HEK293 (cell line): ENCODE measurements around the gene ORAI2.
"Not testable (repeated sequence)": the region's sequence is repeated elsewhere in the genome, so short reads cannot be mapped to it uniquely, and the experiment has no call there.

Source experiments
- CTCF ChIA-PET: fragments of 350-600 bp; formaldehyde crosslinking; extraction: SDS; loops from one replicate; lab custom pipeline; 2021; ENCODE audit warnings: antibody characterized with exemption; lab: Yijun Ruan, JAX
- POLR2A ChIA-PET: fragments of 300-600 bp; formaldehyde crosslinking; extraction: SDS; loops from one replicate; lab custom pipeline; 2020; ENCODE audit warnings: antibody characterized with exemption, inconsistent platforms; lab: Yijun Ruan, JAX
- H3K27ac ChIP-seq: fragments of 200-500 bp; sonication (Bioruptor generic); 2 replicates; pipeline ENCODE4 v1.5.1; 2014; ENCODE audit warnings: low read depth, low read length, control low read depth, inconsistent platforms; ENCODE audit errors: extremely low read depth
- H3K36me3 ChIP-seq, 2 experiments: fragments of 200-500 bp in 1 of 2; sonication (Bioruptor generic) in 1 of 2; 1 replicate in 1 of 2; 2 replicates in 1 of 2; pipeline ENCODE4 v1.5.1; 2014 to 2017; ENCODE audit warnings: inconsistent platforms in 2 of 2, low read length in 2 of 2; ENCODE audit not compliant: control insufficient read depth in 2 of 2, insufficient read depth in 1 of 2
- H3K4me1 ChIP-seq: fragments of 200-500 bp; sonication (Bioruptor generic); 2 replicates; pipeline ENCODE4 v1.5.1; 2014; ENCODE audit warnings: mild to moderate bottlenecking, low read length, inconsistent platforms; ENCODE audit not compliant: control insufficient read depth, insufficient read depth
- H3K4me3 ChIP-seq: 2 replicates; pipeline ENCODE4 v1.5.1; 2011; ENCODE audit warnings: low read depth, mild to moderate bottlenecking, control low read depth, low read length, moderate library complexity
- H3K9me3 ChIP-seq: fragments of 200-500 bp; sonication (Bioruptor generic); 2 replicates; pipeline ENCODE4 v1.5.1; 2014; ENCODE audit warnings: low read depth, low read length, inconsistent platforms; ENCODE audit not compliant: control insufficient read depth, insufficient read depth
- BCL11B ChIP-seq: fragments of 450-650 bp; formaldehyde crosslinking; IDR thresholded peaks from 2 replicates; pipeline ENCODE4 v1.5.1; 2016; ENCODE audit warnings: low read depth, missing biosample characterization, missing genetic modification characterization
- CTCF ChIP-seq: fragments of 450-650 bp; formaldehyde crosslinking; IDR thresholded peaks from 2 replicates; pipeline ENCODE4 v1.5.1; 2016; ENCODE audit warnings: missing biosample characterization, missing genetic modification characterization
- FEZF1 ChIP-seq: fragments of 450-650 bp; formaldehyde crosslinking; IDR thresholded peaks from 2 replicates; pipeline ENCODE4 v1.5.1; 2016; ENCODE audit warnings: missing biosample characterization, missing genetic modification characterization
- YY2 ChIP-seq: fragments of 450-650 bp; formaldehyde crosslinking; IDR thresholded peaks from 2 replicates; pipeline ENCODE4 v1.5.1; 2016; ENCODE audit warnings: missing biosample characterization, missing genetic modification characterization
- ZBTB17 ChIP-seq: fragments of 450-650 bp; formaldehyde crosslinking; IDR thresholded peaks from 2 replicates; pipeline ENCODE4 v1.5.1; 2016; ENCODE audit warnings: missing biosample characterization, missing genetic modification characterization
- ZBTB20 ChIP-seq: fragments of 450-650 bp; formaldehyde crosslinking; IDR thresholded peaks from 2 replicates; pipeline ENCODE4 v1.5.1; 2016; ENCODE audit warnings: missing biosample characterization, missing genetic modification characterization
- ZNF114 ChIP-seq: fragments of 450-650 bp; formaldehyde crosslinking; IDR thresholded peaks from 2 replicates; pipeline ENCODE4 v1.5.0; 2017; ENCODE audit warnings: missing biosample characterization, missing genetic modification characterization
- ZNF146 ChIP-seq: fragments of 450-650 bp; formaldehyde crosslinking; IDR thresholded peaks from 2 replicates; pipeline ENCODE4 v1.5.1; 2016; ENCODE audit warnings: missing biosample characterization, missing genetic modification characterization
- ZNF266 ChIP-seq: fragments of 450-650 bp; formaldehyde crosslinking; IDR thresholded peaks from 2 replicates; pipeline ENCODE4 v1.5.1; 2016; ENCODE audit warnings: missing biosample characterization, missing genetic modification characterization, low read depth
- ZNF354C ChIP-seq: fragments of 450-650 bp; formaldehyde crosslinking; IDR thresholded peaks from 2 replicates; pipeline ENCODE4 v1.5.1; 2016; ENCODE audit warnings: missing biosample characterization, missing genetic modification characterization, low read depth, borderline replicate concordance
- ZNF433 ChIP-seq: fragments of 450-650 bp; formaldehyde crosslinking; IDR thresholded peaks from 2 replicates; pipeline ENCODE4 v1.5.1; 2016; ENCODE audit warnings: missing biosample characterization, missing genetic modification characterization, low read depth
- ZNF48 ChIP-seq: fragments of 450-650 bp; formaldehyde crosslinking; IDR thresholded peaks from 2 replicates; pipeline ENCODE4 v1.5.1; 2016; ENCODE audit warnings: missing biosample characterization, missing genetic modification characterization
- ZNF529 ChIP-seq: fragments of 450-650 bp; formaldehyde crosslinking; IDR thresholded peaks from 2 replicates; pipeline ENCODE4 v1.5.1; 2017; ENCODE audit warnings: missing genetic modification characterization, missing biosample characterization; ENCODE audit not compliant: insufficient replicate concordance
- ZNF600 ChIP-seq: fragments of 450-650 bp; formaldehyde crosslinking; IDR thresholded peaks from 2 replicates; pipeline ENCODE4 v1.5.1; 2016; ENCODE audit warnings: missing biosample characterization, missing genetic modification characterization
- ZNF654 ChIP-seq: fragments of 450-650 bp; formaldehyde crosslinking; IDR thresholded peaks from 2 replicates; pipeline ENCODE4 v1.5.1; 2016; ENCODE audit warnings: low read depth, missing biosample characterization, missing genetic modification characterization
- ZNF785 ChIP-seq: fragments of 450-650 bp; formaldehyde crosslinking; IDR thresholded peaks from 2 replicates; pipeline ENCODE4 v1.5.1; 2016; ENCODE audit warnings: missing biosample characterization, missing genetic modification characterization
- ZNF792 ChIP-seq: fragments of 450-650 bp; formaldehyde crosslinking; IDR thresholded peaks from 2 replicates; pipeline ENCODE4 v1.5.1; 2016; ENCODE audit warnings: missing biosample characterization, missing genetic modification characterization
- TF ChIP-seq, protein P1 (sequence below): fragments of 450-650 bp; formaldehyde crosslinking; IDR thresholded peaks from 2 replicates; pipeline ENCODE4 v1.5.1; 2016; ENCODE audit warnings: missing biosample characterization, missing genetic modification characterization
- TF ChIP-seq, protein P2 (sequence below): fragments of 450-650 bp; formaldehyde crosslinking; IDR thresholded peaks from 2 replicates; pipeline ENCODE4 v1.5.1; 2017; ENCODE audit warnings: missing biosample characterization, mild to moderate bottlenecking, missing genetic modification characterization, moderate library complexity
- TF ChIP-seq, protein P3 (sequence below): fragments of 450-650 bp; formaldehyde crosslinking; IDR thresholded peaks from 2 replicates; pipeline ENCODE4 v1.5.1; 2016; ENCODE audit warnings: missing biosample characterization, missing genetic modification characterization

Gene ORAI2

GRCh38 chr7:102403563-102403962 lies 29.8 kb upstream of the ORAI2 start:
- H3K4me1 ChIP-seq = no peaks in the 10 kb centered on the region
- no peaks in the 10 kb centered on the region for H3K9me3 ChIP-seq
- no peak for TF ChIP-seq ZBTB20 (tag by site-specific recombination)
- TF ChIP-seq ZNF600 (tag by site-specific recombination) = no peak
- no peak for TF ChIP-seq ZNF146
- no peak for TF ChIP-seq BCL11B (tag by site-specific recombination)
- no peak for TF ChIP-seq FEZF1 (tag by site-specific recombination)
- no peak for TF ChIP-seq ZNF529
- no peak for TF ChIP-seq ZNF48
- no peak for TF ChIP-seq ZBTB17 (tag by site-specific recombination)
- TF ChIP-seq ZNF354C = no peak
- TF ChIP-seq, protein P1, sequence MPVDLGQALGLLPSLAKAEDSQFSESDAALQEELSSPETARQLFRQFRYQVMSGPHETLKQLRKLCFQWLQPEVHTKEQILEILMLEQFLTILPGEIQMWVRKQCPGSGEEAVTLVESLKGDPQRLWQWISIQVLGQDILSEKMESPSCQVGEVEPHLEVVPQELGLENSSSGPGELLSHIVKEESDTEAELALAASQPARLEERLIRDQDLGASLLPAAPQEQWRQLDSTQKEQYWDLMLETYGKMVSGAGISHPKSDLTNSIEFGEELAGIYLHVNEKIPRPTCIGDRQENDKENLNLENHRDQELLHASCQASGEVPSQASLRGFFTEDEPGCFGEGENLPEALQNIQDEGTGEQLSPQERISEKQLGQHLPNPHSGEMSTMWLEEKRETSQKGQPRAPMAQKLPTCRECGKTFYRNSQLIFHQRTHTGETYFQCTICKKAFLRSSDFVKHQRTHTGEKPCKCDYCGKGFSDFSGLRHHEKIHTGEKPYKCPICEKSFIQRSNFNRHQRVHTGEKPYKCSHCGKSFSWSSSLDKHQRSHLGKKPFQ = no peak
- no peak overlapping the region for H3K4me3 ChIP-seq
- CTCF ChIA-PET = interaction anchor here (0.7 to 2.0 kb wide), 3 partner anchors 10 to 806 kb away, joined by 3 to 4 read pairs (median 3); no protein-coding TSS in a partner anchor
- POLR2A ChIA-PET = no interaction called here
- H3K36me3 ChIP-seq = peaks cover 63 to 92% of the 10 kb centered on the region in 2 experiments
- no peak overlapping the region for H3K27ac ChIP-seq

DNA sequence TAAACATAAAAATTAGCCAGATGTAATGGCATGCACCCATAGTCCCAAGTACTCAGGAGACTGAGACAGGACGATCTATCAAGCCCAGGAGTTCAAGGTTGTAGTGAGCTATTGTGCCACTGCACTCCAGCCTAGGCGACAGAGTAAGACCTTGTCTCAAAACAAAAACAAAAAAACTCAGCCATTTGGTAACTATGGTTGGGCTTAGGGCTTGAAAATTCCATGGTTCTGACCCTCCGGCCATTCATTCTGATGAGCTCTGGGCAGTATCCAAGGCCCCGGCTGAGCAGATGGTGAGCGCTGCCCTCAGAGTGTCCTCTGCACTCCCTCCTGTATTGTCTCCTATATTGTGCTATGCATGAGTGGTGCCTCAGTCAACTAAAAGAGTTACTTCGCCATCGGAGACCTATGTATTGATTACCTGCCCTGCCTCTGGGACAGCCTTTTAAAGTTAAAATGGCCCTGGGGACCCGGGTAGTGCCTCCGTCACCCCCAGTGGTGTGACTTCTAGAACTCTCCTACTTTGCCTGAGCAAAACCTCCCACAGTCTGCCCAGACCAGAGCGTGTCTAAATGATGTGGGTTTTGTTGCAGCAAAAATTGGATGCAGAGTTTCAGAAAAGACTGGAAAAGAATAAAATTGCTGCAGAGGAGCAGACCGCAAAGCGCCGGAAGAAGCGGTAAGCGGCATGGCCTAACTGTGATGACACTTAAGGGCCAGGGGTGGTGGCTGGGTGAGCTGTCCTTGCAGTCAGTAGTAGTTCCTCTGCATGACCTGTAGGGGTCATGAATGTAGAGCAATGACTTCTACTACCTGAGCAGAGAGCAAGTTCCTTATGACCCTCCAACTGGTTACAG lies 29.1 kb upstream of the ORAI2 start:
- H3K9me3 ChIP-seq = no peaks in the 10 kb centered on the region
- H3K4me1 ChIP-seq = no peaks in the 10 kb centered on the region
- H3K27ac ChIP-seq = no peak overlapping the region
- H3K36me3 ChIP-seq = peaks cover 63 to 90% of the 10 kb centered on the region in 2 experiments
- CTCF ChIA-PET = interaction anchor here (0.7 to 2.0 kb wide), 9 partner anchors 10 to 807 kb away, joined by 3 to 9 read pairs (median 3); no protein-coding TSS in a partner anchor
- POLR2A ChIA-PET = interaction anchor here (0.8 to 1.1 kb wide), 3 partner anchors 9 to 41 kb away, joined by 4 to 5 read pairs (median 4); no protein-coding TSS in a partner anchor
- TF ChIP-seq, protein P2, sequence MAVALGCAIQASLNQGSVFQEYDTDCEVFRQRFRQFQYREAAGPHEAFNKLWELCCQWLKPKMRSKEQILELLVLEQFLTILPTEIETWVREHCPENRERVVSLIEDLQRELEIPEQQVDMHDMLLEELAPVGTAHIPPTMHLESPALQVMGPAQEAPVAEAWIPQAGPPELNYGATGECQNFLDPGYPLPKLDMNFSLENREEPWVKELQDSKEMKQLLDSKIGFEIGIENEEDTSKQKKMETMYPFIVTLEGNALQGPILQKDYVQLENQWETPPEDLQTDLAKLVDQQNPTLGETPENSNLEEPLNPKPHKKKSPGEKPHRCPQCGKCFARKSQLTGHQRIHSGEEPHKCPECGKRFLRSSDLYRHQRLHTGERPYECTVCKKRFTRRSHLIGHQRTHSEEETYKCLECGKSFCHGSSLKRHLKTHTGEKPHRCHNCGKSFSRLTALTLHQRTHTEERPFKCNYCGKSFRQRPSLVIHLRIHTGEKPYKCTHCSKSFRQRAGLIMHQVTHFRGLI (tag by site-specific recombination) = peak; percentile 82
- TF ChIP-seq ZNF785 (tag by site-specific recombination) = no peak
- peak; percentile 63; the same call in 1 of the 2 replicates for TF ChIP-seq CTCF (tag by site-specific recombination)
- no peak for TF ChIP-seq YY2 (tag by site-specific recombination)
- TF ChIP-seq ZNF433 (tag by site-specific recombination) = no peak
- TF ChIP-seq ZNF114 (tag by site-specific recombination) = no peak
- no peak for TF ChIP-seq ZNF792
- peak; percentile 32; the same call in 1 of the 2 replicates for TF ChIP-seq ZNF654 (tag by site-specific recombination)
- TF ChIP-seq ZBTB17 (tag by site-specific recombination) = no peak
- TF ChIP-seq ZNF266 (tag by site-specific recombination) = no peak
- TF ChIP-seq, protein P3, sequence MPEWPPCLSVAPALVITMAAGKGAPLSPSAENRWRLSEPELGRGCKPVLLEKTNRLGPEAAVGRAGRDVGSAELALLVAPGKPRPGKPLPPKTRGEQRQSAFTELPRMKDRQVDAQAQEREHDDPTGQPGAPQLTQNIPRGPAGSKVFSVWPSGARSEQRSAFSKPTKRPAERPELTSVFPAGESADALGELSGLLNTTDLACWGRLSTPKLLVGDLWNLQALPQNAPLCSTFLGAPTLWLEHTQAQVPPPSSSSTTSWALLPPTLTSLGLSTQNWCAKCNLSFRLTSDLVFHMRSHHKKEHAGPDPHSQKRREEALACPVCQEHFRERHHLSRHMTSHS (tag by site-specific recombination) = no peak
- no peak overlapping the region for H3K4me3 ChIP-seq

DNA sequence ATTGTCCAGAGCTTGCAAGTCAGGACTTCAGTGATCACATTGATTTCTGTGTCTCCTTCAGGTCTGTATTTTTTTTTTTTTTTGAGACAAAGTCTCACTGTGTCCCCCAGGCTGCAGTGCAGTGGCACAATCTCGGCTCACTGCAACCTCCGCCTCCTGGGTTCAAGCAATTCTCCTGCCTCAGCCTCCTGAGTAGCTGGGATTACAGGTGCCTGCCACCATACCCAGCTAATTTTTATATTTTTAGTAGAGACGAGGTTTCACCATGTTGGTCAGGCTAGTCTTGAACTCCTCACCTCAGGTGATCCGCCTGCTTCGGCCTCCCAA lies 28.6 kb upstream of the ORAI2 start:
- H3K4me1 ChIP-seq, H3K4me3 ChIP-seq, H3K9me3 ChIP-seq, H3K27ac ChIP-seq: not testable (repeated sequence)
- POLR2A ChIA-PET = interaction anchor here (0.8 to 1.1 kb wide), 3 partner anchors 9 to 41 kb away, joined by 4 to 5 read pairs (median 4); no protein-coding TSS in a partner anchor
- peaks cover 63 to 90% of the 10 kb centered on the region in 2 experiments for H3K36me3 ChIP-seq
- CTCF ChIA-PET = interaction anchor here (0.7 to 2.0 kb wide), 7 partner anchors 11 to 59 kb away, joined by 3 to 9 read pairs (median 3); no protein-coding TSS in a partner anchor
